Measurements from ENCODE around the gene STK39. TPM values are rescaled to one million over a fixed set of nuclear protein-coding genes. Genes with fewer than 3 reads are reported as not detected.

STK39 gene
- total RNA-seq, 1 experiment from 2014 or later, result 22.1 TPM

- Histone ChIP-seq H3K9me3 (ENCODE audit: control insufficient read depth, low read depth, low read length) (no peaks in the 10 kb centered on the region), H4K20me1 (ENCODE audit: control insufficient read depth, insufficient read depth, insufficient read length) (no peaks in the 10 kb centered on the region), H3K9ac (ENCODE audit: extremely low read depth, insufficient read length, low read length) (no peak overlapping the region), H3K4me2 (ENCODE audit: insufficient read depth, insufficient read length, low read length) (no peak overlapping the region), H2AK5ac (ENCODE audit: insufficient read length, low read length) (no peak overlapping the region), H2AFZ (ENCODE audit: low read length) (no peak overlapping the region), H3K4me1 (ENCODE audit: insufficient read depth, low read length) (peaks cover 10% of the 10 kb centered on the region; the same call in 1 of the 2 replicates), H2BK5ac (ENCODE audit: insufficient read length, low read length) (no peak overlapping the region), H3K27me3 (ENCODE audit: insufficient read depth, low read length) (no peaks in the 10 kb centered on the region), H4K8ac (replicated peaks; ENCODE audit: insufficient read length, low read depth, low read length) (no peak overlapping the region), H3K79me1 (ENCODE audit: insufficient read depth, low read depth, low read length, poor library complexity, severe bottlenecking) (no peaks in the 10 kb centered on the region), H2BK12ac (ENCODE audit: insufficient read length, low read depth, low read length) (no peak overlapping the region), H2BK120ac (ENCODE audit: low read depth, low read length, poor library complexity, severe bottlenecking) (no peak overlapping the region), H3K23ac (ENCODE audit: insufficient read length, low read depth, low read length) (no peak overlapping the region), H3K18ac (ENCODE audit: insufficient read length, low read depth, low read length) (no peak overlapping the region), H3K4ac (ENCODE audit: low read depth, low read length) (no peak overlapping the region), H4K5ac (ENCODE audit: insufficient read length, low read depth, low read length) (no peak overlapping the region), H2BK20ac (ENCODE audit: low read depth, low read length, poor library complexity, severe bottlenecking) (no peak overlapping the region), H3K27ac (ENCODE audit: insufficient read length, low read depth, low read length) (no peak overlapping the region), H3K79me2 (ENCODE audit: insufficient read depth, low read length) (no peaks in the 10 kb centered on the region), H2BK15ac (ENCODE audit: low read depth, low read length) (no peak overlapping the region), H3K23me2 (ENCODE audit: insufficient read length, low read depth, low read length, poor library complexity, severe bottlenecking) (no peaks in the 10 kb centered on the region), H3K56ac (ENCODE audit: insufficient read length, low read depth, low read length) (no peak overlapping the region), H3K14ac (ENCODE audit: insufficient read depth, low read length) (no peak overlapping the region), H3T11ph (ENCODE audit: low read length) (no peak overlapping the region), H4K91ac (ENCODE audit: insufficient read length, low read depth, low read length) (no peak overlapping the region)
- Mint-ChIP-seq H3K27ac (no peak overlapping the region), H3K27me3 (ENCODE audit: low read depth) (no peaks in the 10 kb centered on the region), H3K36me3 (ENCODE audit: insufficient read depth in 1 of 3, low read depth in 3 of 3) (no peaks in the 10 kb centered on the region), H3K9me3 (no peaks in the 10 kb centered on the region), H3K4me1 (peaks cover 25 to 27% of the 10 kb centered on the region in 2 experiments), H3K4me3 (no peak overlapping the region)
- DNase-seq, result no peak
- WGBS (ENCODE audit: extremely low coverage, insufficient read length, low lambda C conversion rate), result no CpG with 5 or more reads among the region's 2 CpGs
- TF ChIP-seq, protein P1, sequence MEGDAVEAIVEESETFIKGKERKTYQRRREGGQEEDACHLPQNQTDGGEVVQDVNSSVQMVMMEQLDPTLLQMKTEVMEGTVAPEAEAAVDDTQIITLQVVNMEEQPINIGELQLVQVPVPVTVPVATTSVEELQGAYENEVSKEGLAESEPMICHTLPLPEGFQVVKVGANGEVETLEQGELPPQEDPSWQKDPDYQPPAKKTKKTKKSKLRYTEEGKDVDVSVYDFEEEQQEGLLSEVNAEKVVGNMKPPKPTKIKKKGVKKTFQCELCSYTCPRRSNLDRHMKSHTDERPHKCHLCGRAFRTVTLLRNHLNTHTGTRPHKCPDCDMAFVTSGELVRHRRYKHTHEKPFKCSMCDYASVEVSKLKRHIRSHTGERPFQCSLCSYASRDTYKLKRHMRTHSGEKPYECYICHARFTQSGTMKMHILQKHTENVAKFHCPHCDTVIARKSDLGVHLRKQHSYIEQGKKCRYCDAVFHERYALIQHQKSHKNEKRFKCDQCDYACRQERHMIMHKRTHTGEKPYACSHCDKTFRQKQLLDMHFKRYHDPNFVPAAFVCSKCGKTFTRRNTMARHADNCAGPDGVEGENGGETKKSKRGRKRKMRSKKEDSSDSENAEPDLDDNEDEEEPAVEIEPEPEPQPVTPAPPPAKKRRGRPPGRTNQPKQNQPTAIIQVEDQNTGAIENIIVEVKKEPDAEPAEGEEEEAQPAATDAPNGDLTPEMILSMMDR (conservative IDR thresholded peaks at IDR 0.05), result no peak
Measured at GRCh38 chr2:168208652-168209051, 38.7 kb downstream of the STK39 start.
